HG02678 (cell line): Measurements from ENCODE around the gene GRIK4.
A peak's percentile ranks its signal among the peaks of the same experiment; 100 is the strongest.

Source experiments
- ATAC-seq: cut with Tn5 transposase; IDR thresholded peaks from one replicate; pipeline ENCODE4 v1.9.1; 2021; ENCODE audit warnings: mild to moderate bottlenecking, moderate library complexity; ENCODE audit not compliant: unreplicated experiment

GRIK4 gene

DNA sequence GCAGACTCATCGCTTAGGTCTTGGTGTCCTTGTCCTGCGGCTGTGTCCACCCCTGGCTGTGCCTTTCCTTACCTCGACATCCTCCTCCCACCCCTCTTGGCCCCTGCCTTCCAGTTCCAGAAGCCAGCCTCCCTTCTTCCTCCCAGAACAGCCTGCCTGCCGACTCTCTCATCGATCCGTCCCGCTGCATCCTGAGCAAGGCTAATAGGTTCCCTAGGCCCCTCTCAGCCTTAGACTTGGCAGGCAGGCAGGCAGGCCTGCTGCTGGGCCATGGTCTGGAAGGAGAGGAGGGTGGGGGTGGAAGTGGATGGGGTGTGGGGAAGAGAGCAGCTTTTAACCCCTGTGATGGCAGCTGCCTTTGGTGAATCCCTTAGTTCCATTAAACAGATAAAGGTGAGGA, 315.6 kb downstream of the GRIK4 start:
- no peak for ATAC-seq

DNA sequence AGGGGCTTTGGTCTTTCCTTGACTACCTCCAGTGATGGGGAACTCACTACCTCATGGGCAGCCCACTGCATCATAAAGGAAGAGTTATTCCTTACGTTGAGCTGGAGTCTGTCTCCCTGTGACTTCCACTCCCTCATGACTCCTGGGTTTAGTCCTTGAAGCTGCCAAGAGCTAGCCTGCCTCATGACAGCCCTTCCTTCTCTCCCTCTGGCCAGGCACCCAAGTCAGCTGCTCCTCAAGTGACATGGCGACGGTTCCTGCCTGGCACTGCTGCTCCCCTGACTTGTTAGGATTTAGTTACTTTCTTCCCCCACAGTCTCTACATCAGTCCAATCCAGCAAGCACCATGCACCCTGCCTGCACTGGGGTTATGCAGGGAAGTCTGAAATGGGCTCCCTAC, 316.3 kb downstream of the GRIK4 start:
- no peak for ATAC-seq

DNA sequence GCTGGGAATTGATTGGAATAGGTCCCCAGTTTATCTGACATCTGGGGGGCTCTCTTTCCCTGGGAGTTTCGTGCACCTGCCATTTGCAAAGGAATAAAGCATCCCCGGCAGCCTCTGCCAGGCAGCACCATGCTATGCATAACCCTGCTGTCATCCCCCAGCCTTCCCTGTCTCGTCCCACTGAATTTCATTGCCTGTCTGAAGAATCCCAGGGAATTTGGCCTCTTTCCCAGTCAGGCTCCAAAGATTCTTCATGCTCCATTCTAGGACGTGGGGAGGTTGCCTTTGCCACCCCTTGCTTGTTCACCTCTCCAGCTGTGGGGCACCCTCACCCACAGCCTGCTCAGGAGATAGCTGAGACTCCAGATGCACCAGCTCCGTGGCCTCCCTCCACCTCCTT, 317.3 kb downstream of the GRIK4 start:
- ATAC-seq = no peak

DNA sequence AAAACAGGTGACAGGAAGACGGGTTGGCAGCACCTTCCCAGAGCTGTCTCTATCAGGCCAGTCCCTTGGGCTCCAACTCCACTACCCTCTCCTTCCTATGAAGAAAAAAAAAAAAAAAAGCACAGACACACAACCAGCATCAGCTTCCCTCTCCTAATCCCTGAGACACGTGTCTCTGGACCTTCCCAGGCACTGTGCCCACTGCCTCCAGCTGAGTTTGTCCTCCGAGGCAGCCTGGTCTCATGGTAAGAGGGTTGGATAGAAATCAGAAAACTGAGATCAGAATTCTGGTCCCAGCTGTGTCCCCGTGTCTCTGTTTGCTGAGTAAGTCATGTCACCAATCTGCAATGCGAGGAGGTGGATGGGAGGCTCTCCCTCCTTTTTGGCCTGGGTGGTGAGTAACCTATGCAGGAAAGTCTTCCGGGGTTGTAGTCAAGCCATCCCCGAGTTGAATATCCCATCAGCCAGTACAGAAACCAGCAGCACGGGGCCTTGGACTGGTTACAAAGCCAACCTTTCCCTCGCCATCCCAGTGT, 318.6 kb downstream of the GRIK4 start:
- no peak for ATAC-seq

DNA sequence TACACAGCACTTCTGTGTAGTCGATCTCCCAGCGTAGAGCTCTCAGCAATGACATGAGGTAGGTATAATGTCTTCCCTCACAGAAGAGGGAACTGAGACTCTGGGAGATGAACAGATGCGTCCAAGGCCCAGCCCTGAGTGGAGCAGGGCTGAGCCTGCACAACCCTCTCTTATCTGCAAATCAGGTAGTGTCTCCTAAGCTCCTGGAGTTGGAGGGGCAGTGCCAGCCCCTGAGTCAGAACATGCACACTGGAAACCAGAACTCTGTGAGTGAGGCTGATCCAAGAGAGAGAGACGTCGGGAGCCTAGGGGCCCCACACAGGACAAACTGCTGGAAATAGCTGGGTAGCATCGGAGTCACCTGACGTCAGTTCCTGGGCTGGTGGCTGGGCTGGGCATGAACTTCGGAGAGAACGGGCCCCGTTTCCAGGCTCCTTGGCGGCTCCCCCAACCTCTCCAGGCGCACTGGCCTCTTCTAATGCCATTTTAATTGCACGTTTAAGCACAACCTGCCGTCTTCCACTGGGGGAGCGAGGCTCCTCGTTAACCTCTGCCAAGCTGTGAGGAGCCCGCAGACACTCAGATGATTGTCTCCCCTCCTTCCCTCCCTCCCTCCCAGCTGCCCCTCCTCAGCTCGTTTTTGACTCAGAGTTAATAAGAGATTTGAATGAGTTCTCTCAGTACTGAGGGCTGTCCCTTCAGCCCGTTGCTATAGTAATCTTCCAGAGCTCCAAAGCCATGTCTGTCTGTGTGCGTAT, 321.1 kb downstream of the GRIK4 start:
- no peak for ATAC-seq

DNA sequence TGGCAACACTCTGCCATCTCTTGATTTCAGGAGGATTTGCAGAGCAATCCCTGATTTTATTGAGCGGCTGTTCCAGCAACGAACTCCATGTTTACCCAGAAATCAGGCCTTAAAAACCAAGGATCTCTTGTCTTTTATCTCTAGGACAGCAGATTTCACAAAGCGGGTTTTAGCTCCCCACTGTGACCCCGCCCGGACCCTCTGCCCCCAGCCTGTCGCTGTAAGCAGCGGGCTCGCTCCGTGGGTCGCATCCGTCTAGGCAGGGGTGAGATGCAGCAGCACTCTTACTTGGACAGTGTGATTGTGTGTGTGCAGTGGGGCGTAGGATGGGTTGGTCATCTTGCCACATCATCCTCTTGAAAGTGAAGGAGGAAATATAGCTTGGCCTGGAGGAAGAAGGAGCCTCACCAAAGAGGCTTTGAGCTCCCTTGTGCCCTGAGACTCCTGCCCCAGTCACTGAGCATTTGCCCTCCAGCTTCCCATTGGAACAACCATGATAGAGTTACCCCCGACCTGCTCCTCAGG, 323.2 kb downstream of the GRIK4 start:
- no peak for ATAC-seq

DNA sequence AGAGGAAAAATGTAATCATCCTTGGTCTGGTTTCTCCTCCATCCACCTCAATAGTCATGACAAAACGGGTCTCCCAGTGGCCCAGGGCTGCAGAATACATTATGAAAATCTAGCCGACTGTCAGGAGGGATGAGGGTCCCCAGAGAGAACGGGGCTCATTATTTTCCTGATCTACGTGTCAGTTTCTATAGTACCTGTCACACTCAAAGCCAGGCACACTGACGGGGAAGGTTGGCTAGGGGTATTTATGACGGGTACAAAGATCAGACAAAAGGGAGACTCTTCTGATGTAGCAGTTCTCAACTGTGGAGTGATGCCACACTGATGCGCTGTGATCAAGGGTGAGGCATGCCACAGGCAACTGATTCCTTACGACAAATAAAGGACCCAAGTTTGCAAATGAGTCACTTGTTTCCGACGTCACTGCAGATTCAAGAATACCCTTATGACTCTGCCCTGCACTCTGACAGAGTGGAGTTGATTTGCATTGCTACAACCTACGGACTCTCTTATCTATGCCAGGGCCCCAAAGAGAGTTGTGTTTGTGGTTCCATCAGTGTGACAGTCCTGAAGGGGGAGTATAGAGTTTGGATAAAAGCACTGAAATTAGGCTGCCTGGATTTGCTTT, 324.2 kb downstream of the GRIK4 start:
- ATAC-seq = peak; percentile 85

DNA sequence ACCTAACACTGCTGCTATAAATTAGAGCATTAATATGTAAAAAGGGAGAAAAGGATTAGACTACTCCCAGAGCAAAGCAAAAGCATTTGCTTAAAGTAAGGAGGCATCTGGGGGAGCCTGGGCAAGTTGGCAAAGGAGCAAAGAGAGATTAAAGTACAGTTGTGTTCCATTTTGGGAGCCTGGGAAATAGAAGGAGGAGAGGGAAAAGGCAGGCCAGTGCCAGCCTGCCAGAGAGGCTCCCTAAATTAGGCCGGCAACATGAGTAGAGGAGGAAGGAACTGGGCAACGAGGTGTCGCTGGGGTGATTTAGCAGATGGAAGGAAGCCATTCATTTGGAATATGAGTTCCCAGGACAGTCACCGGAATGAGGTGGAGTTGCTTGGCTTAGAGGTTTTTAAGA, 326.1 kb downstream of the GRIK4 start:
- ATAC-seq = no peak

DNA sequence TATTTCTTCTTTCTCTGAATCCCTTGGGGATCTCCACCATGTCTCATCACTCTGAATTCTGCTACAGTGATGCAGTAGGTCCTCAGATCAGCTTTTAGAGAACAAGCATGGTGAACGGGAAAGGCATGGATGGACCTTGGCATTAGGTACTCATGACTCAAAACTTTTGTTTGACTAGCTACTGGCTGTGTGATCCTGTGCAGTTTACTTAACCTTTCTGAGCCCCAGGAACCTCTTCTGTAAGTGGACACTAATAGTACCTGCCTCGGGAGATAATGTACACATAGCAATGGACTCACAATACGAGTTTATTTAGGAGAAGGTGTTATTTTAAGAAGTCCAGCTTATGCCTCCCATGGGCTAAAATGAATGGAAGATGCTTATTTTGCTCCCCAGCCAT, 327.7 kb downstream of the GRIK4 start:
- no peak for ATAC-seq

DNA sequence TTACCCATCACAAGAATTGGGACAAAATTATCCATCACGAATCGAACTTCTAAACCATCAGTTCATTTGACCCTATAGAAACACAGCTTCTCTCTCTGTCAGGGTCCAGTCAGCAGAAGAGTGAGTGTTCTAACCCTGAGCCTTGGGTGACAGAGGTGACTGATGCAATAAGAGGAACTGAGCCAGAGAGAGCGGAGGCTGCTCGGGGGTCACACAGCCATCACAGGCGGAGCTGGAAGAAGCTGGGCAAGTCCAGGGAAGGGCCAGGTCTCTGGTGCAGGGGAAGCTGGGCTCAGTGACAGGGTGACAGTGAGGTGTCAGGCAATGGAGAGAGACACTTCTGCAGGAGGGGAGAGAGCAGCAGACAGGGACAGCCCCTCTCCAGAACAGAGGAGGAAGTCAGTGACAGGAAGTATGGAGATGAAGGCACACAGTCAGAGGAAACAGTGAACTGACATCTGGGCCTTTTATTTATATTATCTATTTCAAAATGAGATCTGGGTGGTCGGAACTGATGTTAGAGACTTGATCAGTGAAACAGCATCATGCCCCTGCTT, 328.4 kb downstream of the GRIK4 start:
- ATAC-seq = no peak

DNA sequence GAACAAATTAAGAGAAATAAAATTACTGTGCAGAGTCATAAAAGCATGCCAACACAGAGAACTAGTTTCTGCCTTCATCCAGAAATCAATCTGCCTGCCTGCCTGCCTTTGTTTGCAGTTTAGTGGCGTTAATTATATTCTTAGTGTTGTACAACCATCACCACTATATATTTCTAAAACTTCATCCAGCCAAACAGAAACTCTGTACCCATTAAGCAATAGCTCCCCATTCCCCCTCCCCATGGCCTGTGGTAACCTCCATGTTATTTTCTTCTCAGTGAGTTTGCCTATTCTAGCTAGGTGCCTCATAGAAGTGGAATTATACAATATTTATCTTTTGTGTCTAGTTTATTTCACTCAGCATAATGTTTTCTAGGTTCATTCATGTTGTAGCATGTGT, 329.1 kb downstream of the GRIK4 start:
- no peak for ATAC-seq

DNA sequence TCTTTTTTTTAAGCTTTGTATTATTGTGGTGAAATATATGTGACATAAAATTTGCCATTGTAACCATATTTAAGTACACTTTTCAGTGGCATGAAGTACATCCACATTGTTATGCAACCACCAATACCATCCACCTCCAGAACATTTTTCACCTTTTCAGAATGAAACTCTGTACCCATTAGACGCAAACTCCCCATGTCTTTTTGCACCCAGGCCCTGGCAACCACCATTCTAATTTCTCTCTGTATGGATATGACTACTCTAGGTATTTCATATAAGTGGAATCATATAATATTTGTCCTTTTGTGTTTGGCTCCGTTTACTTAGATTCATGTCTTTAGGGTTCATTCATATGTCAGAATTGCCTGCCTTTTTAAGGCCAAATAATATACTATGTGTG, 329.5 kb downstream of the GRIK4 start:
- no peak for ATAC-seq

DNA sequence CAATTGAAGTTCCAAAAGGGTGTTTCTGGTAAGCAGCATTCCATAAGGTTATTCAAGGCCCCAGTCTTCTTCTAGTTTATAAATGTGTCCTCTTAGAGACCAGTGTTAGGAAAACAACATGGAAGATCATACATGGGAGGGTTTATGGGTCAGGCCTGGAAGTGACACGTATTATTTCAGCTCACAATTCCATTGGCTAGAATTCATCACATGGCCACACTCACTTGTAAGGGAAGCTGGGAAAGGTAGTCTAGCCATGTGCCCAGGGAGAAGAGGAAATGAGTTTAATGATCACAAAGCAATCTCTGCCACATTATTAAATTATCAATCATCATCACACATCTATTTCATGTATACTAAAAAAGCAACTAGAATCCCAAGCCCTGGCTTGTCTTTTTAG, 330.6 kb downstream of the GRIK4 start:
- ATAC-seq = no peak

DNA sequence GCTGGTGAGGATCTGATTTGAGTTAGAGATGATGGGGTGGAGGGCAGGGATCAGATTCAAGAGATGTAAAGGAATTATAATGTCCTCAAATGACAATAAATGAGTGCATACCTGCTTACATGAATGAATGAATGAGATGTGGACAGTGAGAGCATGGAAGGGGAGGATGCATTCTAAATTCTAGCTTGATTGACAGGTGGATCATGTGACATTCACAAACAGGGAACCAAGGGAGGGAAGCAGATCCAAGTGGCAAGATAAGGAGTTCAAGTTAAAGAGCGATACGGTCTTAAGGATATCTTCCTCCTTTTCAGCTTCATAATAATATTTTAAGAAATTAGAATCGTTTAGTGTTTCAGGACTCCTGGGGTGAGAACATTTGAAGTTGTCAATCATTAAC, 341.9 kb downstream of the GRIK4 start:
- no peak for ATAC-seq

DNA sequence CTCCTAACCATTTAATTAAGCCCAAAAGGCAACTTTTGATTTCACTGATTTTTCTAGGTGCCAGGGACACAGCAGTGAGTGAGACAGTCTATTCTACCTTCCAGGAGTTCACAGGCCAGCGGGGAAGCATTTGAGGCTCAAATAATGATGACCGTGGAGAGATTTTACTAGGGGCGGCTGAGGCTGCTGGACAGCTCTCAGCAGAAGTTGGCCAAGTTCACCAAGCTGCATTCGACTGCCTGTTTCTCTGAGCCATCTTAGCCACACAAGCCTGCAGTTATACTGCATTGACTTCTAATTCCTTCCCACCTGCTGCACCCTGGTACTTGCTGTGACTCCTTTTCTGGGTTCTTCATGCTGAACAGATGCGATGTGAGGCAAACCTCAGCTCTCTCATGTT, 343.4 kb downstream of the GRIK4 start:
- no peak for ATAC-seq

DNA sequence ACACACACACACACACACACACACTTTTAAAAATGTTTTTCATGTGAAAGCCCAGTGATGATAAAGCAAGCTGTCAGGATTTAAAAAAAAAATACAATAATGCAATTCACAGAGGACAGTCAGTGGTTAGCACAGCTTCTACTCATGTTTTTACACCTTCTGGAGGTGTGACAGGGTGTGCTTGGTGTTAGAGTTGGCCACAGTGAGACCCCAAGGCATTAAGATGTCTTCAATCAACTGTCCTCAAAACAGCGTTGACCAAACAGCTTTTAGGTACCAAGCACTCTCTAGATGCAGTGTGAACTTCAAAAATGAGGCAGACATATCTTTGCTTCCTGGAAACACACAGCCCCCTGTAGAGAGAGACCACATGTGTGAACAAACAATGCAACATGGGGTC, 346.0 kb downstream of the GRIK4 start:
- no peak for ATAC-seq

DNA sequence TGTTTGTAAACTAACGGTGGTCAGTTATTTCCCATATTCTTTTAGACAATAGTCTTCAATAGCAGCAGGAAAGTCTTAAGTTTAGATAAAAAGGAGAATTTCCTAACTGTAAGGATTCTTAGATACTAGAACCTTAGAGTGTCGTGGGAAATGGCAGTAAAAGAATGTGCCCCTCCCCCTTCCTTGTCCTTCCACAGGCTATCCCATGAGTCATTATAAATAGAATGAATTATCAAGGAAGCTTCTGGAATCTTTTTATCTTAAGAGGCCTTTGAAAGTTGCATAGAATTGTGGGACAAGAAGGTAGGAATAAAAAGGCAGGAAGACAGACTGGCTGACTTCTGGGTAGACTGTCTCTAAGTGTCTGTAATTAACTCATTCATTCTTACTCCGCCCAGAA, 347.2 kb downstream of the GRIK4 start:
- ATAC-seq = no peak

DNA sequence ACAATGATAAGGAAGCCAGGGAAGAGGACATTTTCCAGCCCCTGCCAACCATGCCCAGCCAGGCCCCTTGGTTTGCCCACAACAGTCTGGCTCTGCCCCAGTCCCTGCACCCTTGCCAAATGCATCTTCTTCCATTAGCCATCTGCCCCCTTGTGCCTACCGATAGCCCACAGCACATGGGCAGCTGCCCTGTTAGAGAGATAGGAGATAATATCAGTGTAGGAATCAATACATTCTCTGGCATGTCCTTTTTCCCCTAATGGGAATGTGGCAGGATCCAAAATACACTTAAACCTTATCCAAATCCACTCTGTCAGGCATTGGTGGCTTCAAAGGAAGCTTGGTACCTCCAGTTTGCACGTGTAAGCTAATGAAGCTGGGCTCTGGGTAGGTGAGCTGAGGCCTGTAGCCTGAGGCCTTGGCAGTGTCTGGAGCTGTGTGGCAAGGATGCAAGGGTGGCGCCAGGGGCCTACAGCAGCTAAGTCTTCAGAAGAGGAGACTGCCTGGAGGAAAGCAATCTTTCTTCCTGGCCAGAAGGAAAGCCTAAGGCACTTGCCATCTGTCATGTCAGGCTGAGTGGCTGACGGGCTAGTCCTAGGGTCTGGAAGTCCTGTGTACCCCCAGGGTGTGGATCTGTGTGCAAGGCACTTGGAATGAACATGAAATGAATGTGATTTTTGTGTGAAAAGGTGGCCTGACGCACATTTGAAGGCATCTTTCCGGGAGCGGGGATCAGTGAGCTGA, 348.2 kb downstream of the GRIK4 start:
- ATAC-seq = no peak

DNA sequence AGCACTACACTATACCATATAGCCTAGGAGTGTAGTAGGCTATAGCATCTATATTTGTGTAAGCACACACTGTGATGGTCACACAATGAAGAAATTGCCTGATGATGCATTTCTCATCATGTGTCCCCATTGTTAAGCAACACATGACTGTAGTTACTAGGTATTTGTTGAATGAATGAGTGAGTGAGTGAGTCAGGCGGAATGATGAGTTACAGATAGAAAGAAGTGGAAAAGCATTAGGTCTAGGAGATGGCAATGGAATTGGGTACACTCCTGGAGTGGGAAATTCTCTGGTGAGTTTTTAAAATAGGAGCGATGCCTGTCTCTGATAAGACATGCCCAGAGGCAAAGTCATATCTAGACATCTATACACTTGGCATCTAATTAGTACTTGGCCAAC, 351.8 kb downstream of the GRIK4 start:
- ATAC-seq = no peak

DNA sequence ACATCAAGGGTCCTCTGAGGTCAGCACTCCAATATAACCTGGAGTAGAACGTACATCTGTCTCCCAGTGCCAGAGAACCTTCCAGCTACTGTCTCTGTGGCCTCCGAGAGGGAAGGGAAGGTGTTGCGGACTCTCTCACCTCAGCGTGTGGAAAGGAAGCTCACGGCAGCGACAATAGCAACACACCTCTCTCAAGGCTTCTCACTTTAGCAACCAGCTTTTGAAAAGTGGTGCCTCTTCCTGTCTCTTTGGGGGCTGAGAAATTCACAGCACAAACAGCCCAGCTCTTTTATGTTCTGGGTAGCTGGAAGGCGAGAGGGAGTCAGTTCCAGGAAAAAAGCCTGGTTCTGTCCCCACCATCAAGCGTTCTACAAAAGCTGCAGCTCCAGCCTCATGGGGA, 355.5 kb downstream of the GRIK4 start:
- no peak for ATAC-seq

DNA sequence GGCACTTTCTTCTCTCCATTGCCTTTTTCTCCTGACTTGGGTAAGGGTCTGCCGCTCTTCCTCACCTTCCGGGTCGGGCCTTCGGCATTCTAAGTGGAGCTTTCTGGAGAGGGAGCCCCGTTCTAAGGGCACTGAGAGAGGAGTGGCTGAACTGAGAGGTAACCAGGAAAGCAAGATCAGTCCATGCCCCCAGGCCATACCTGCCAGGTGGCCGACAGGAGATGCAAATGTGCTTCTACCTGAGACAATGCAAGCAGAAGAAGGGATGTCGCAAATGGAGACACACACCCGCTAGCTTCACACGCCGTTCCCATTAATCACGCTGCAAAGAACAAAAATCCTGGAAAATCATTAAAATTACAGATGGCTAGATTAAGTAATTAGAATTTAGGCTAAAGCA, 356.0 kb downstream of the GRIK4 start:
- ATAC-seq = no peak
